IPS-NIHi7 (cell line): ENCODE measurements around the gene LAT.
"Not testable (repeated sequence)": the region's sequence is repeated elsewhere in the genome, so short reads cannot be mapped to it uniquely, and the experiment has no call there.

Experiments used
- DNase-seq: peaks from one replicate; pipeline ENCODE4 v3.0.0; 2012; ENCODE audit warnings: mixed read lengths; ENCODE audit errors: extremely low spot score

The LAT gene

DNA sequence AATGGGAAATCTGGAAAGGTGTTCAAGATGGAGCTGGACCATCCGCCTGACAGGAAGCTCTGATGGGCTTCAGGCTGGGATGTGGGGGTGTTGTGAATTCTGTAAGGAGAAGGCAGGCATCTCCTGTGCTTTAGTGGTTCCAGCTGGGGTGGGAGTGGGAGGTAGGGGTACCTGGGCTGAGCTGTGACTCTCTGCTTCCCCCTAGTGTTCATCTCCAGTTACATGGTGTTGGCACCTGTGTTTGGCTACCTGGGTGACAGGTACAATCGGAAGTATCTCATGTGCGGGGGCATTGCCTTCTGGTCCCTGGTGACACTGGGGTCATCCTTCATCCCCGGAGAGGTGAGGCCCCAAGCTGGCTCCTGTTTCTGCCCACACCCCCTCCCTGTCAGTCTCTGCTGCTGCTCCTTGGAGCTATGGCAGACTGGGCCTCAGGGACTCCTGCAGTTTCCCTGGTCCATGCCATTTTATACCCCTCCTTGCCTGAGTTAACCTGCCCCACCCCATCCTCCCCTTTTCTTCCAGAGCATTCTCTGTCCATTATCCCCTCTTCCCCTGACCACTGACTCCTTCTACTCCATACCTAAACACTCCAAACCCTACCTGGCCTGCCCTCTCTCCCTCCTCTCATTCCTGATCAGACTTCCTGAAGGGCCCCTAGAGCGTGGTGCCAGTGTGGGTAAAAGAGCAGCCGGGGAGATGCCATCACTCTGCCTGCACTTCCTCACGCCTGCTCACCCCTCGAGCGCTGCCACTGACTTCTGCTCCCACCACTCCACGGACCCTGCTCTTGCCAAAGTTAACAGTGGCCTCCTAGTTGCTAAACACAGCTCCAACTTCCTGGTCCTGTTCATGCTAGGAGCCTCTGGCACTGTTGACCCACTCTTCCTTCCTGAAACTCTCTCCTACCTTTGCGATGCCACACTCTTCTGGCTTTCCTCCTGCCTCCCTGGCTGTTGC, 6.9 kb upstream of the LAT start:
- peak; percentile 81 for DNase-seq

GRCh38 chr16:28980330-28980729, 4.5 kb upstream of the LAT start:
- DNase-seq, result not testable (repeated sequence)

DNA sequence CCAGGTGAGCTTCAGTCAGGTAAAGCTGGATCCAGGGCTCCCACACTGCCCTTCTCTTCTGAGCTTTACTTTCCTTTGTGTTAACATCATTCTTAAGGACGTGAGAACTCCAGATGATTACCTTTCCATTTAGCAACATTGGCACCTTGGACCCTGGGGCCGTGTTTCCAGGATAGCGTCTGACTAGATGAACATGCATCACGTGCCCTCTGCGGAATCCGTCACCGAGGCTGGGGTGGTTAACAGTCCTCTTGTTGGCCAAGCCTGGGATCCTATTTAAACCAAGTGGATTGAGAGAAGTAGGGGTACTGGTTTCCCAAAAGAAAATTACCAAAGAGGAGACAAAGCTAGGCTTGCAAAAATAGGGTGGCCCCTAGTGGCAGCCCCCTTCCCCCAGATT, 3.9 kb upstream of the LAT start:
- DNase-seq, result no peak

DNA sequence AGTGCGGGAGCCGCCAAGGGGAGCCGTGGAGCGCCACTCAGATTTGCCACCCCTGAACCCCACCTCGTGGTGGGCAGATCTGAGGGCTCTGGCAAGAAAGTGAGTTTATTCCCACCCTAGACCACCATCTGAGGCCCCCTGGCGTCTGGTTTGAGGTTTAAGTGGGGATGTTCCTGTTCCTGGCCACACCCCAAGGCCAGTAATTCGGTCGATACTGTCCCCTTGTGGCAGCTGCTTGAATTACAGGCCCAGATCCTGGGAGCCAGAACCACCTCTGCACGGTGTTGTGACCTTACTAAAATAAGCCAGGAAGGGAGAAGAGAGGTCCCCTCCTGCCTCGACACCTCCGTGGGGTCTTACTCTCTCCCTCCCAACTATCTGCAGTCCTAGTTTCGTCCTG, 3.3 kb upstream of the LAT start:
- DNase-seq, result peak; percentile 83

- no peak for DNase-seq
Observed at GRCh38 chr16:28982418-28982817, 2.4 kb upstream of the LAT start.

DNA sequence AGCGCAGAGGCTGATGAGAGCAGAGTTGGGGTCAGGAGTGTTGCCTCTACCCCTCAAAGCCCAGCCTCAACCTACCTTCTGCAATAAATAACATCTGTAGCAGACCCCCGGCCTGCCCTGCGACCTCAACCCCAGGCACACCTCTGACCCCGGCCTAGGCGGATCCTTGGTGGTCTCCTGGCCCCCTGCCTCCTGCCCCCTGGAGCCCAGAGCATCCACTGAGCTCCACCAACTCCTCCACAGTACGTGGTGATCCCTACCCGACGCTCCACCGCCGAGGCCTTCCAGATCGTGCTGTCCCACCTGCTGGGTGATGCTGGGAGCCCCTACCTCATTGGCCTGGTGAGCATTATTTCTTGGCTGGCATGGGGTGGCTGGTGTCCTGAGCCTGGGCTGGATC, 1.9 kb upstream of the LAT start:
- DNase-seq, result no peak

DNA sequence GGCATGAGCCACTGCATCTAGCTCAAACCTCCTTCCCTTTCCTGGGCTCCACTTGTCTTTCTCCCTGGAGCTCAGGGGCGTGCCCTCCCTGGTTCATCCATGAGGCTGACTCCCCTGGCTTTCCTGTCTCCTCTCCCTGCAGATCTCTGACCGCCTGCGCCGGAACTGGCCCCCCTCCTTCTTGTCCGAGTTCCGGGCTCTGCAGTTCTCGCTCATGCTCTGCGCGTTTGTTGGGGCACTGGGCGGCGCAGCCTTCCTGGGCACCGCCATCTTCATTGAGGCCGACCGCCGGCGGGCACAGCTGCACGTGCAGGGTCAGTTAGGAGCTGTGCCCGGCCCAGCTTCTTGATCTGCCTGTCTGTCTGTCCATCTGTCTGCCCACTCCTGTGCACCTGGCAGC, 1.2 kb upstream of the LAT start:
- no peak for DNase-seq

- DNase-seq, result no peak
Observed at GRCh38 chr16:28984091-28984490, 761 bp upstream of the LAT start.

GRCh38 chr16:28985211-28986041, 574 bp downstream of the LAT start:
- DNase-seq, result no peak

- no peak for DNase-seq
Observed at GRCh38 chr16:28986046-28986445, 1.2 kb downstream of the LAT start.

DNA sequence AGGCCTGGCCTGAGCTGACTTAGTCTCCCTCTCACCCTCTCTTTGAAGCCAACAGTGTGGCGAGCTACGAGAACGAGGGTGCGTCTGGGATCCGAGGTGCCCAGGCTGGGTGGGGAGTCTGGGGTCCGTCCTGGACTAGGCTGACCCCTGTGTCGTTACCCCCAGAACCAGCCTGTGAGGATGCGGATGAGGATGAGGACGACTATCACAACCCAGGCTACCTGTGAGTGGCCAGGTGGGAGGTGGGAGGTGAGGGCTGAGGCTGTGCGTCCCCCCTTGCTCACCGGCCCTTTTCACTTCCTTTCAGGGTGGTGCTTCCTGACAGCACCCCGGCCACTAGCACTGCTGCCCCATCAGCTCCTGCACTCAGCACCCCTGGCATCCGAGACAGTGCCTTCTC, 1.6 kb downstream of the LAT start:
- DNase-seq, result no peak

DNA sequence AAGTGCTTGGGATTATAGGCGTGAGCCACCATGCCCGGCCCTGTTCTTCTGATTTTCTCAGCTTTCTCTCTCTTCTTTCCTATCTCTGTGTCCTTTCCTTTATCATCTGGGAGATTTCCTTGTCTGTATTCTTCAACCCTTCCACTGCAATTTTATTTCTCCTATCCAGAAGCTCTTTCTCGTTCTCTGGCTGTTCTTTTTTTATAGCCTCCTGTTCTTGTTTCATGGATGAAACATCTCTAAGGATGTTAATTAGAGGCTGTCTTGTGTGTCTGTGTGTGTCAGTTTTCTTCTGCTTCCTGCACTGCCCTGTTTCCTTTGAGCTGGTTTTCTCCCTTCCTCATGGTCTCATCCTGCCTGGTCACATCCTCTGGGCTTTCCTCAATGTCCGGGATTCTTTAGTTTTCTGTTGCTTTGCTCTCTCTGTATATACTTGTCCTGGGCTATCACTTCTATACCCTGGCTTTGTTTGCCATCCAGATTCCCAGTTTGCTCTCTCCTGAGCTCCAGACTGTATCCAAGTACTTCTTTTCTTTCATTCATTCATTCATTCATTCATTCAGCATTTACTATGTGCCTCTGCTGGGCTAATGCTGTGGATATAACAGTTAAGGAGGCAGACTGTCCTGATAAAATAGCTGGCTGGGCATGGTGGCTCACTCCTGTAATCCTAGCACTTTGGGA, 2.5 kb downstream of the LAT start:
- DNase-seq, result no peak

DNA sequence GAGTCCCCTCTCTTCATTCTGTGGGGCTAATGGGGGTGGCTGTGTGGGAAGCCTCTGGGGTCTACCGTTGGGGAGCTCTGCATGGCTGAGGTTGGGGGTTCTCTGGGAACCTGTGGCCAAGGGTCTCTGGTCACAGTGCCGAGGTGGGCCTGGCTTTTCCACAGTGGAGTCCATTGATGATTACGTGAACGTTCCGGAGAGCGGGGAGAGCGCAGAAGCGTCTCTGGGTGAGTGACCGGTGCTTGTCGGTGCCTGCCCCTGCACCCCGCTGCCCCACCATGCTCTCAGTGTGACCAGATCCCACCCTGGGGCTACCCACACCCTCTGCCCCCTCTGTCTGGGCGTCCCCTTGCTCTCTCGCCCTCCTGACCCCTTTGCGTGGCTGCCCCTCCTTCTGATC, 4.5 kb downstream of the LAT start:
- no peak for DNase-seq

- DNase-seq, result no peak
Observed at GRCh38 chr16:28990375-28991040, 5.7 kb downstream of the LAT start.

- DNase-seq, result no peak
Observed at GRCh38 chr16:28991687-28992086, 6.8 kb downstream of the LAT start.

- DNase-seq, result no peak
Observed at GRCh38 chr16:28992496-28992895, 7.6 kb downstream of the LAT start.

GRCh38 chr16:28998837-28999236, 14.0 kb downstream of the LAT start:
- no peak for DNase-seq

- DNase-seq, result no peak
Observed at GRCh38 chr16:28999577-28999976, 14.7 kb downstream of the LAT start.

DNA sequence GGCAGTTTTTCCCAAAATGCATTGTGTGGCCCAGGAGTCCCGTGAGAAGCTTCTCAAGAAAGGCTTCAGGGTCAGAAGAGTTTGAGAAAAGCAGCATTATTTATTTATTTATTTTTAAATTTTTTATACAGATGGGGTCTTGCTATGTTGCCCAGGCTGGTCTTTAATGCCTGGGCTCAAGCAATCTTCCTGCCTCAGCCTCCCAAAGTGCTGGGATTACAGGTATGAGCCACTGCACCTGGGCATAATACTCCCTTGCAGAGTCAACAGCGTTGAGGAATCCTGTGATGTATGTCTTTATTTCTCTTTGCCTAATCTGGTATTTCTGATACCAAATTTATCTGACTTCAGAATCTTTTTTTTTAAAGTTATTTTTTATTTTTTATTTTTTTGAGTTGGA, 15.2 kb downstream of the LAT start:
- no peak for DNase-seq

GRCh38 chr16:29004496-29005139, 19.8 kb downstream of the LAT start:
- not testable (repeated sequence) for DNase-seq
